Amygdala (tissue), 56 donors: ENCODE data around the gene GJC3.
A peak's percentile ranks its signal among the peaks of the same experiment; 100 is the strongest.
"Not testable (repeated sequence)": the region's sequence is repeated elsewhere in the genome, so short reads cannot be mapped to it uniquely, and the experiment has no call there.

Experiments
- DNase-seq, 56 donors: peaks; one replicate each; lab custom pipeline; 2025; lab: John Stamatoyannopoulos, UW

The GJC3 gene

GRCh38 chr7:99930376-99930775, 956 bp upstream of the GJC3 start:
- no peak for DNase-seq

GRCh38 chr7:99929730-99930053, 272 bp upstream of the GJC3 start:
- no peak for DNase-seq

GRCh38 chr7:99928188-99928587, 1.2 kb downstream of the GJC3 start:
- DNase-seq = no peak

- no peak for DNase-seq
Measured at GRCh38 chr7:99927536-99927935, 1.9 kb downstream of the GJC3 start.

GRCh38 chr7:99926321-99926720, 3.1 kb downstream of the GJC3 start:
- DNase-seq = no peak

- DNase-seq = no peak
Measured at GRCh38 chr7:99923200-99923599, 6.2 kb downstream of the GJC3 start.

- DNase-seq = no peak
Measured at GRCh38 chr7:99920149-99920548, 9.3 kb downstream of the GJC3 start.

- DNase-seq = no peak
Measured at GRCh38 chr7:99919814-99920112, 9.7 kb downstream of the GJC3 start.

- peak; percentile 54 to 94 (median 86) for DNase-seq
Measured at GRCh38 chr7:99918959-99919813, 10.2 kb downstream of the GJC3 start, which contains the start of gene TRIM4. TSS of gene TRIM4 (minus strand) at chr7:99919530. CDS start at chr7:99919401, 129 bp downstream.

GRCh38 chr7:99910976-99911375, 18.4 kb downstream of the GJC3 start:
- no peak for DNase-seq

- DNase-seq = no peak
Measured at GRCh38 chr7:99901581-99901980, 27.8 kb downstream of the GJC3 start.

GRCh38 chr7:99899830-99900519, 29.4 kb downstream of the GJC3 start:
- no peak for DNase-seq

GRCh38 chr7:99898836-99899235, 30.6 kb downstream of the GJC3 start:
- DNase-seq = no peak

GRCh38 chr7:99898023-99898357, 31.4 kb downstream of the GJC3 start:
- DNase-seq = no peak

- no peak for DNase-seq
Measured at GRCh38 chr7:99897322-99898022, 31.9 kb downstream of the GJC3 start.

GRCh38 chr7:99894738-99895137, 34.7 kb downstream of the GJC3 start:
- DNase-seq = no peak

- no peak for DNase-seq
Measured at GRCh38 chr7:99893280-99893679, 36.1 kb downstream of the GJC3 start.

GRCh38 chr7:99890348-99890747, 39.1 kb downstream of the GJC3 start:
- not testable (repeated sequence) for DNase-seq

GRCh38 chr7:99888366-99888765, 41.1 kb downstream of the GJC3 start:
- DNase-seq = not testable (repeated sequence)

- DNase-seq = no peak
Measured at GRCh38 chr7:99881370-99881769, 48.0 kb downstream of the GJC3 start.

GRCh38 chr7:99876933-99877332, 52.5 kb downstream of the GJC3 start, which contains the start of gene OR2AE1:
TSS of gene OR2AE1 (minus strand) at chr7:99877033. CDS start at chr7:99877033, 0 bp downstream.
- no peak for DNase-seq

GRCh38 chr7:99876491-99876890, 52.9 kb downstream of the GJC3 start:
- no peak for DNase-seq
